CD1c-positive myeloid dendritic cell (primary cell): ENCODE data around the gene METTL9.
A peak's percentile ranks its signal among the peaks of the same experiment; 100 is the strongest.
"Not testable (repeated sequence)": the region's sequence is repeated elsewhere in the genome, so short reads cannot be mapped to it uniquely, and the experiment has no call there.

ENCODE experiments used
- DNase-seq: peaks from one replicate; pipeline ENCODE4 v3.0.0-alpha.2; 2016; ENCODE audit errors: extremely low spot score

METTL9 gene

DNA sequence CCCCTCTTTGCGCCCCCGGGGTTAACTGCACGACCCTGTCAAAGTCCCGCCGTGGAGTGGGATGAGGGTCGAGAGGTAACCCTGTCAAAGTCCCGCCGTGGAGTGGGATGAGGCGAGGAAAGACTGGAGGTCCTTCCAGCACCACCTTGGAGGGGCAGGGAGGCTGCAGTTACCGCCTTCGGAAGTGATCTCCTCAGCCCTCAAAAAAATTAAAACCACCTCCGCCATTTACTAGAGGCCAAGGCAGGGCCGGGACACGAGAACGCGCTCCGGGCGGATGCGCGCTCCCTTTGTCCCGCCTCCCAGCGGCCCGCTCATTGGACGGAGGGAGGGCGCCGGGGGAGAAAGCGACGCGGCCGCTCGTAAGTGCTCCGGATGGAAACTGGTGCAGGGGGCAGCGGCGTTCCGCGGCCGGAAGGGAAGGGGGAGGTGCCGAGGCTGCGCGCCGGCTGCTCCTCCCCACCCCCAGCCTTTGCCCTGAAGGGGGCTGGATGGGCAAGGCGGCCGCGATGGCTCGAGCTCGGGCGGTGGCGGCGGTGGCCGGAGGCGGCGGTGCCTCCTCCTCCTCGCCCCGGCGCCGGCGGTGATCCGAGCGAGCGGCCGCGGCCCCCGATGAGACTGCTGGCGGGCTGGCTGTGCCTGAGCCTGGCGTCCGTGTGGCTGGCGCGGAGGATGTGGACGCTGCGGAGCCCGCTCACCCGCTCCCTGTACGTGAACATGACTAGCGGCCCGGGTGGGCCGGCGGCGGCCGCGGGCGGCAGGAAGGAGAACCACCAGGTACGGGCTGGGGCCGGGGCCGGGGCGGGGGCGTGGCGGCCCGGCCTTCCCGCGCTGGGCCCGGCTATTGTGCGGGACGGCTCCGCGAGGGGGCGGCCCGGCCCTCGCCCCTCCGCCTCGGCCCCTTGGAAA is at the start of gene METTL9:
METTL9 (plus strand) TSS at position 456 of the 909 bp plus-strand sequence; CDS start at position 613, 157 bp downstream.
- DNase-seq: peak; percentile 97

DNA sequence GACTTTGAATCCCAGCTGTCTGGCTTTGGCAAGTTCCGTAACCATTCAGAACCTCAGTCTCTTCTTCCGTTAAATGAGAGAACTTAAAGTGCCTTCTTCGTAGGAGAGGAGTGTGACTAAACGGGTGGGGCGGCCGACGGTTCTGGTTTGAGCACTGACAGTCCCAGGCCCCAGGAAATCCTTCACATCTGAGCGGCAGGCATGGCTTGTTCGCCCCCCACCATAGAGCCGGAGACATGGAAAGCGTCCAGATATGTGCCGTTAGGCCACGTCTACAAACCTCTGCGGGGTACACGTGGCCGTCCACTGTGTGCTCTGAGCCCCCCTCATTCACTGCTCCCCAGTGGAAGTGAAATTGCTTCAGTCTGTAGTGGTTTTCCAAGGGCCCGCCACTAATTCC is 49.4 kb upstream of the METTL9 start:
- not testable (repeated sequence) for DNase-seq

DNA sequence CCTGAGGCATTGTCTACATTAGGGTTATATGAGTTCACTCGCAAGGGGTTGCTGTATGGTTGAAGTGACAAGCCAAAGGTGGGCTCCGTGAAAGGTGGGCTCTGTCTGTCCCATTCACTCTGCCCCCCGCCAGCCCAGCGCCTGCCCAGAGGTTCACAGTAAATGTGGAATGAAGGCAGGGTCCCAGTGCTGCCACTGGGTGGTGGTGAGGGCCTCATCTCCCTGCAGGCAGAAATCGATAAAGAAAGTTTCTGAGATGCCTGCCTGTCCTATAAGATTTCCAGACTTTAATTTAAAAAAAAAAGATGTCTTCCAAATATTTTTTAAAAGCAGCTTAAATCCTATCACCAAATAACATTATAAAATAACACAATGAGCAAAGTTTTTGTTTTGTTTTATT is 48.9 kb upstream of the METTL9 start:
- DNase-seq: not testable (repeated sequence)

DNA sequence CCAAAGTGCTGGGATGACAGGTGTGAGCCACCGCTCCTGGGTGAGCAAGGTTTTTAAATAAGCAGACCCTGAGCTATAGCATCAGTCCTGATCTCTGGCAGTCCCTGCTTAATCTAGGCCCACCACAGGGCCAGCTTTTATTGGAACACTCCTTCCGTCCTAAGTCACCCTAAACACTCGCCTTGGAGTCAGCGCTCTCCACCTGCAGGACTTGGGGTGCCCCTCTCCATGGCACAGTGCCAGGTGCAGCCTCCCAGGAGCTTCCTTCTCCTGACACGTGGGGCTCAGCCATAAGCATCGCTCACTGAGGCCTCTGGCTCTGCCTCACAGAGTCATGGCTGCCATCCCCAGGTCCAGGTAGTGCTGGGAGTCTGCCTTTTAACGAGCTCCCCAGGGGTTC is 48.3 kb upstream of the METTL9 start:
- DNase-seq: not testable (repeated sequence)

DNA sequence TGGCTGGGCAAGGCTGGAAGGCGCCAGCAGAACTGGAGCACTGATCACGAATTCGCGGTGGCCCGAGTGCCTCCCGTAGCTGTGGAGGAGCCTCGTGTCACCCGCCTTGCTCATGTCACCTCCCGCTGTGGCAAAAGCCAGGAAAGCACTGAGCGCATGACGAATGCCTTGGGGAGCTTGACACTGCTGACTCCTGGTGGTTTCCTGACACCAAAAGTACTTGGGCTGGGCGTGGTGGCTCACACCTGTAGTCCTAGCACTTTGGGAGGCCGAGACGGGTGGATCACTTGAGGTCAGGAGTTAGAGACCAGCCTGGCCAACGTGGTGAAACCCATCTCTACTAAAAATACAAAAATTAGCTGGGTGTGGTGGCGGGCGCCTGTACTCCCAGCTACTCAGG is 47.8 kb upstream of the METTL9 start:
- DNase-seq: not testable (repeated sequence)

DNA sequence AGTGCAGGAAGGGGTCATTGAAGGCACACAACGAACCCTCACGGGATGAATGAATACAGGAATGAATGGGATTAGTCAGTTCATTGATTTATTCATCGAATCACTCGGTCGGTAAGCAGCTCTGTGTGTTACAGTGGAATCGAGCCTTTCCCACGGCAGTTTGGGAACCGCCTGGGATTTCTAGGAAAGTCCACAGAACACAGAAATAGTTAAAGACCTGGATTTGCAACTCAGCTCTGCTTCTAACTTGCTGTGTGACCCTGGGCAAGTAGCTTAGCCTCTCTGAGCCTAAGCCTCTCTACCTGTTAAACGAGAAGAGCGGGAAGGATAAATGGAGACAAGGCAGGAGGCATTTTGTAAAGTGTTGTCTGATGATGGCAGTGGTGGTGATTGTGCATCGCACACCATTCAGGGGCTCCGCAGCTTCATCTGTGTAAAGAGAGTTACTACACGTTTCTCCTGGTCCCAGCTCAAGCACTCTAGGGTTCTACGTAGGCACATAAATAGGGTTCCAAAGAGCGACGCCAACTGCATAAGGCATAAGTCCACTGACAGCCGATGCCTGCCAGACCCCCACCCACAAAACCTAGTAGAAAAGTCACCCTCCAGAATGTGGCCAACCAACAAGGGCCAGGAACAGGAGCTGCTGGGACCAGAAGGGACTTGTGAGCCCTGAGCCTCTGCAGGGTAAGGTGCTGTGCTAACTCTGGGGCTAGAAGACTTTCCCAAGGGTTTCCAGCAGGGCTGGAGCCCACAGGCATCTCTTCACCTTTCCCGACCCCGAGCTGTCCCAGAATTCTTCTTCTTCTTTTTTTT is 45.7 kb upstream of the METTL9 start:
- DNase-seq: not testable (repeated sequence)

DNA sequence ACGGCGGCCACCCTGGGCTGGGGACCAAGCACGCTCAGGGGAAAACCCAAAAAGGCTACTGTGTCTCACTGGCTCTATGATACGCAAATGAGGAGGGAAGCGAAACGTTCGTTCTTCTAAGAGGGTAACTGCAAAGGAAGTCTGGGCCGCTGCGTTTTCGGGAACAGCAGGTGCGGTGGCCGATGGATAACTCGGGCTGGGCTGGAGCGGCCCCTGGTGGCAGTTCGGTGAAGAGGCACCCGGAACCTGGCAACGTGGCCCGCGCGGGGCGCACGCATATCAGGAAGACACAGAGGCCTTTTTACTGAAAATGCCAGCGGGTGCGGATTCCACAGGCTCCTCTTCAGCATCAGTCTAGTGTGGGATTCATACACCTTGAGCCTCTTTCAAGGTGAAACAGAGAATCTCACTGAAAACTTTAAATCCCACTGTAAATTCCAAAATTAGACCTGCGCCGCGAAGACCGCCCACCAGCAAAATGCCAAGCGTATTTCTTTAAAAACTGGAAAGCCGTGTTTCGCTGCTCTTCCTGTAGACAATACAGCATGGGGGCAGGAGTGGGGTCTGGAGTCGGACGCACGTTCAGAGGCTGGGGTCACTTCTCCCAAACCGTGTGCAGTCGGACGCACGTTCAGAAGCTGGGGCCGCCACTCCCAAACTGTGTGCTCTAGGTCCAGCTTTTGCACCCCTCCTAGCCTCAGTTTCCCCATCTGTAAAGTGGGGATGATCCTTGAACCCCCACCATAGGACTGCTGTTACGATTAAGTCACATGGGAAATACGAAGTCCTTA is 44.4 kb upstream of the METTL9 start:
- peak; percentile 98 for DNase-seq

DNA sequence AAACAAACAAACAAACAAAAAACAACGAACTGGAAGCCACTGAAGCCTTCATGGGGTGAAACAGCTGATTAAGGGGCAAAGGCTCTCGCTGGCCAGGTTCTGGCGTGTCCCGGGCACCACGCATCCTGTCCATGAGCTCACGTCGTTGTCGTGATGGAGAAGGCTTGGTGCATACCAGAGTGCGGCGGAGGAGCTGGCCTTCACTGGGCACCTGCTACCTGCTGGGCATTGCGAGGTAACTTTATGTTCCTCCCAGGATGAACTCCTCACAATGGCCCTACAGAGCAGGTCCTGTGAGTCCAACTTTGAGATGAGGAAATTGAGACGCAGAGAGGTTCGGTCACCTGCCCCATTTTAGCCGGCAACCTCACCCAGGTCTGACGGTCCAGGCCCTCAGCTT is 43.8 kb upstream of the METTL9 start:
- not testable (repeated sequence) for DNase-seq

DNA sequence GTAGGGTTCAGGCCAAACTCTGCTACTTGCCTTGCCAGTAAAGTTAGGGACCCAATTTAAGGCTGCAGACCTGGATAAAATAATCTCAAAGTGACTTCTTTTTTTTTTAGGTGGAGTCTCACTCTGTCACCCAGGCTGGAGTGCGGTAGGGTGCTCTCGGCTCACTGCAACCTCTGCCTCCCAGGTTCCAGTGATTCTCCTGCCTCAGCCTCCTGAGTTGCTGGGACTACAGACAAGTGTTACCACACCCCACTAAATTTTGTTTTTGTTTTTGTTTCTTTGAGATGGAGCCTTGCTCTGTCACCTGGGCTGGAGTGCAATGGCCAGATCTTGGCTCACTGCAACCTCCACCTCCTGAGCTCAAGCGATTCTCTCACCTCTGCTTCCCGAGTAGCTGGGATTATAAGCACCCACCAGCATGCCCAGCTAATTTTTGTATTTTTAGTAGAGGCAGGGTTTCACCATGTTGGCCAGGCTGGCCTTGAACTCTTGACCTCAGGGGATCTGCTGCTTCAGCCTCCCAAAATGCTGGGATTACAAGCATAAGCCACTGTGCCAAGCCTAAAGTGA is 43.3 kb upstream of the METTL9 start:
- DNase-seq: not testable (repeated sequence)

DNA sequence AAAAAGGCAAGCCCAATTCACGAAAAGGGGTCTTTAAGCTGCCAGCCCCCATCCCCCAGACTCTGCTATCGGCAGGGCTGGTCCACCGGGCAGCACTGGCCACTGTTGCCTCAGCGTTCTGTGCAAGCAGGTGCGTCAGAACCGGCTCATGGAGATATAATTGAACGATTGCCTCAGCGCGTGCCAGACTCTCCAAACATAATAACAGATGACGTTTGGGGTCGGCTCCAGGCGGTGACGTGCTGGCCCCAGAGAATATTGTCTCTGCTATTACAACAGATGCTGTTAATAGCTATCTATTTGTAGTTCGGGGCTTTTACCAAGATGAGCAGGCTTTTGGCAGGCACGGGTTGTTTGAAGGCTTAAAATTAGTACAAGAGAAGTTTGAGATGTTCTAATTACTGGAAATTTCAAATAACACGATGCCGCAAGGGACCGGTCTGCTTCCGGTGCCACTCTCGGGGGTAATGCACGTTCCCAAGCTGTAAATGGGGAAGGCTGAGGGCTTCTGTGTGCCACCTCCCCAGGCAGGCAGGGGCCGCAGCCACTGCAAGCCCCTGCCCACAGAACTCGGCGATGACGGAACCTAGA is 42.6 kb upstream of the METTL9 start:
- DNase-seq: not testable (repeated sequence)

DNA sequence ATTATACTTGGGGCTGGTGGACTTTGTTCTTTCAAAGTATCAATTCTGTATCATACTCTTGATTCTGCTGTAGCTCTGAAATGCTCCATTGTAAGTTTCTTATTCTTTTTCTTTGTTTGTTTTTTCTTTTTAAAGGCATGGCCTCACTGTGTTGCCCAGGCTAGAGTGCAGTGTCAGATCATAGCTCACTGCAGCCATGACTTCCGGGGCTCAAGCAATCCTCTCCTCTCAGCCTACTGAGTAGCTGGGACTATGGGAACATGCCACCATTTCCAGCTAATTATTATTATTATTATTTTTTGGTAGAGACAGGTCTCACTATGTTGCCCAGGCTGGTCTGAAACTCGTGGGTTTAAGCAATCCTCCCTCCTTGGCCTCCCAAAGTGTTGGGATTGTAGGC is 38.9 kb upstream of the METTL9 start:
- DNase-seq: no peak

DNA sequence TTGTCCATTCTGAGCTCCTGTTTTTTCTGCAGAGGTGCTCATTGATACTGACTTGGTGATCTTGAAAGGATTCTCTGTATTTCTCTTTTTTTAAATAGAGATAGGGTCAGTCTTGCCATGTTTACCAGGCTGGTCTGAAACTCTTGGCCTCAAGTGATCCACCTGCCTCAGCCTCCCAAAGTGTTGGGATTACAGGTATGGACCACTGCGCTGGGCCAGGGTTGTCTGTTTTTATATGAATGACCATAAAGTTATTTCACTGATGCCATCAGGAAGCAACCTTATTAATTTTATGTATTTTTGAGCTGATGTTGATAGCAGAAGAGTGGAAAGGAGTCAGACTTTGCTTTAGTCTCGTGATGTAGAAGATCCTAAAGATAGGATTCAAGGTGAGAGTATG is 35.7 kb upstream of the METTL9 start:
- DNase-seq: no peak

DNA sequence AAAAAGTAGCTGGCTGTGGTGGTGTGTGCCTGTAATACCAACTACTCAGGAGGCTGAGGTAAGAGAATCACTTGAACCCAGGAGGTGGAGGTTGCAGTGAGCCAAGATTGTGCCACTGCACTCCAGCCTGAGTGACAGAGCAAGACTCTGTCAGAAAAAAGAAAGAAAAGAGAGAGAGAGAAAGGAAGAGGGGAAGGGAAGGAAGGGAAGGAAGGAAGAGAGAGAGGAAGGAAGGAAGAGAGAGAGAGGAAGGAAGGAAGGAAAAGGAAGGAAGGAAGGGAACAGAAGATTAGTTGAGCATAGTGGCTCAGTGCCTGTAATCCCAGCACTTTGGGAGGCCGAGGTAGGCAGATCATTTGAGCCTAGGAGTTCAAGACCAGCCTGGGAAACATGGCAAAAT is 35.0 kb upstream of the METTL9 start:
- DNase-seq: not testable (repeated sequence)

DNA sequence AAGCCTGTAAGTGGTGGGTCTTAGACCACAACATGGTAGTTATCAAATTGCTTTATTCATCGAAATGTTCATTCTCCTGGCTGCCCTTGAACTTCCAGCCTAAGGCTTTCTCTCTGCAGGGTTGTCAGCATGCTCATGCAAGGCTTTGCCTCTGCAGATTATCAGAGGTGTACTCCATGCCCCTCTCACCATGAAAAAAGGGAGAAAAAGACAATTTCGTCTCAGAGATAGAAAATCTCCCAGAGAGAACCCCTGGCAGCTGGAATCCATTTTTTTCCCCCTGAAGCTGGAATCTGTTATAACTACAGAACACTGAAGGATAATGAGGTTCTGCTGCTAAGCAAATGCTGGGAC is 33.9 kb upstream of the METTL9 start:
- no peak for DNase-seq

DNA sequence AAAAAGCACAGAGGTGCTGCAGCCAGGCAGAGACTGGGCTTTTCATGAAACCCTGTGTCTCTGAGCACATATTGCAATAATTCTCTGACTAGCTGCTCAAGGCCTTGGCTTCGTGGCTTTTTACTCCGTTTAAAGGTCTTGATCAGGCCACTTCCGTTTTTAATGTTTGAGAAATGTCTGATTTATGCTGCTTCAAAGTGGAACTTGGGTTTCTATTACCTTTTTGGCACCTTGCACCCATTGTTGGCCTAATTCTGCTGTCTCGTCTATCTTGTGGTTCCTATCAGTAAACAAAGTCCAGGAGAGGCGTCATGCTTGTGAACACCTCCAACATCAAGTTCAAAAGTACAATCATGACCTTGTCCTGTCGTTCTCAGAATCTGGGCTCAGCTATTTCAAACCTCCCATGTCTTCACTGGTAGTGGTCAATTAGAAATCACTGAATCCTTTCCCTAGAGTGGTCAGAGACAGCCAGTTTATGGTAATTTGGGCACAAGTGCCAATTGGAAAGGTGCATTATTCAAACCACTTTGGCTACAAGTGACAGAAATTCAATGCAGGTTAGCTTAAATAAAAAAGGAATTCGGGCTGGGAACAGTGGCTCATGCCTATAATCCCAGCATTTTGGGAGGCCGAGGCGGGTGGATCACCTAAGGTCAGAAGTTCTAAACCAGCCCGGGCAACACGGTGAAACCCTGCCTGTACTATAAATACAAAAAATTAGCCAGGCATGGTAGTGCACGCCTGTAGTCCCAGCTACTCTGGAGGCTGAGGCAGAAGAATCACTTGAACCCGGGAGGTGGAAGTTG is 33.3 kb upstream of the METTL9 start:
- DNase-seq: peak; percentile 63

DNA sequence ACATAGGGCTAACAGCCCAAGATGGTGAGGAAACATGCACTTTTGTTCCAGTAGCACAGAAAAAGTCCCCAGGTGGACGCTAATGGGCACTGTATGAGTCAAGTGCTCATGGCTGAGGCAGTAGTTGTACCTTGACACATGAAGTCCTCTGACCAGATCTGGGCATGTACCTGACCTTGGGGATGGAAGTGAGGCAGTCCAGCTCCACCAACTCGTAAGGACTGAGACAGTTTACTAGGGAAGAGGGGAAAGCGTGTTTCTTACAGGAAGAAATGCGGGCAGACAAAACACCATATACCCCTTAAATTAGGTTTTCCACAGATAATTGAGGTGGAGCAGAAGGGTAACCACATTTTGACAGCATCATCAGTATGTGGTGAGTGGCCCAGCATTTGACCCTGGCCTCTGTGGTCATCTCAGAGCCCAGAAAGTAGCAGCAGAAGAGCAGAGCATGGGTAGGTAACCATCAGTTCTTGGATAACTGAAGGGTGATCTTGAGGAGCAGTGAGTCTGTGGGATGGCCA is 32.4 kb upstream of the METTL9 start:
- no peak for DNase-seq

DNA sequence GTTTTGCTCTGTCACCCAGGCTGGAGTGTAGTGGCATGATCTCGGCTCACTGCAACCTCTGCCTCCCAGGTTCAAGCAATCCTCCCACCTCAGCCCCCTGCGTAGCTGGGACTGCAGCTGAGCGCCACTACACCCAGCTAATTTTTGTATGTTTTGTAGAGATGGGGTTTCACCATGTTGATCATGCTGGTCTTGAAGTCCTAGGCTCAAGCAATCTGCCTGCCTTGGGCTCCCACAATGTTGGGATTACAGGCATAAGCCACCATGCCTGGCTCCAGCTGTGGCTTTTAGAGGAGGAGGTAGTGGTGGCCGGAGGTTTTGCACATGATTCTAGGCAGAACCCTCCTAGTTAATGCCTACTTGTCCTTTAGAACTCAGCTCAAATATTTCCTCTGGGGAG is 31.9 kb upstream of the METTL9 start:
- not testable (repeated sequence) for DNase-seq

DNA sequence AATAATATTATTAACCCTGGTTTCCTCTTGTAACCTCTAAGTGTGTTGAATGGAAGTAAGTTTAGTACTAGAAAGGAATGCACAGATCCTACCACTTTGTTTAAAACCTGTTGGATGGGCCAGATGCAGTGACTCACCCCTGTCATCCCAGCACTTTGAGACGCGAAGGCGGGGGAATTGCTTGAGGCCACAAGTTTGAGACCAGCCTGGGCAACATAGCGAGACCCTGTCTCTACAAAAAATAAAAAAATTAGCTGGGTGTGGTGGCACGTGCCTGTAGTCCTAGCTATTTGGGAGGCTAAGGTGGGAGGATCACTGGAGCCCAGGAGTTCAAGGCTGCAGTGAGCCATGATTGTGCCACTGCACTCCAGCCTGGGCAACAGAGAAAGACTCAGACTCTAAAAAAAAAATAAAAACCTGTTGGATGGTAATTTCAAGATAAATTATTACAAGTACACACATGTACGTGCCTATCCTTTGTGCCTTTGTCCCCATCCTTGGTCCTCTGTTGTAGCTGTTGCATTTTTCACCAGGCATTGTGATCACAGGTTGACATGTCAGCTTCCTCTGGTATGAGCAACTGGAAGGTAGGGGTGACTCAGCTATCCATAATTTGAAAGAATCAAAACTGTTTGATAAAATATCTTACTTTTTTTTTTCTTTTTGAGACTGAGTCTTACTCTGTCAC is 30.7 kb upstream of the METTL9 start:
- no peak for DNase-seq

DNA sequence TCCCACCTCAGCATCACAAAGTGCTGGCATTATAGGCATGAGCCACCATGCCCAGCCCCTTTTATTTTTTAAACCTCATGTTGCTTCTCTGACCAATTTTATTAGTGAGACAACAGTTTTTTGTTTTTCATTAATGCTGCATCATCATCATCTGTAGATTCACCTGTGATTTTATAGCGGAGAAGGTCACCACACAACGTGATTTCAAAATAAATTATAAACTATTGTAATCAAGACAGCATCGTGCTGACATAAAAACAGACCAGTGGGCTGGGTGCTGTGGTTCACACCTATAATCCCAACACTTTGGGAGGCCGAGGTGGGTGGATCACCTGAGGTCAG is 28.7 kb upstream of the METTL9 start:
- no peak for DNase-seq

DNA sequence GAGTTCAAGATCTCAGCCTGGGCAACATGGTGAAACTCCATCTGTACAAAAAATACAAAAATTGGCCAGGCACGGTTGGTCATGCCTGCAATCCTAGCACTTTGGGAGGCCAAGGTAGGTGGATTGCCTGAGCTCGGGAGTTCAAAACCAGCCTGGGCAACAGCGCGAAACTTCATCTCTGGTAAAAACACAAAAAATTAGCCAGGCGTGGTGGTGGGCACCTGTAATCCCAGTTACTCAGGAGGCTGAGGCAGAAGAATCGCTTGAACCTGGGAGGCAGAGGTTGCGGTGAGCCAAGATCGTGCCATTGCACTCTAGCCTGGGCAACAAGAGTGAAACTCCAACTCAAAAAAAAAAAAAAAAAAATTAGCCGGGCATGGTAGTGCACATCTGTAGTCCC is 25.9 kb upstream of the METTL9 start:
- not testable (repeated sequence) for DNase-seq
